Suprapubic skin (tissue), 3 donors: Measurements from ENCODE around the gene LRIF1.

ENCODE experiments used
- CTCF ChIP-seq, 2 donors: fragments of 200-600 bp in 1 of 2; fragments of 450-650 bp in 1 of 2; sonication (generic) in 1 of 2; IDR thresholded peaks; one replicate each; pipeline ENCODE4 v1.5.1; 2016 to 2019; ENCODE audit warnings: antibody characterized with exemption in 2 of 2, mild to moderate bottlenecking in 1 of 2, moderate library complexity in 1 of 2
- POLR2A ChIP-seq, 2 donors: fragments of 450-650 bp; IDR thresholded peaks; one replicate each; pipeline ENCODE4 v1.6.1; 2017; ENCODE audit warnings: antibody characterized with exemption in 2 of 2, mild to moderate bottlenecking in 2 of 2, moderate library complexity in 2 of 2

- TF ChIP-seq CTCF (IDR thresholded peaks at IDR 0.05) (no peak), POLR2A (IDR thresholded peaks at IDR 0.05) (no peak)
Observed at GRCh38 chr1:110976089-110976488, 12.4 kb upstream of the LRIF1 start.
